HG02623 (cell line): ENCODE data around the gene PEAK1.

Source experiments
- ATAC-seq: cut with Tn5 transposase; IDR thresholded peaks from one replicate; pipeline ENCODE4 v1.9.1; 2021; ENCODE audit warnings: moderate library complexity; ENCODE audit not compliant: unreplicated experiment

Gene PEAK1

GRCh38 chr15:77143616-77144015 lies 276.3 kb downstream of the PEAK1 start:
- ATAC-seq, result no peak

- no peak for ATAC-seq
Measured at GRCh38 chr15:77143191-77143590, 276.7 kb downstream of the PEAK1 start.

- ATAC-seq, result no peak
Measured at GRCh38 chr15:77140220-77140619, 279.7 kb downstream of the PEAK1 start.

- no peak for ATAC-seq
Measured at GRCh38 chr15:77139312-77139711, 280.6 kb downstream of the PEAK1 start.

GRCh38 chr15:77138167-77138522 lies 281.8 kb downstream of the PEAK1 start:
- no peak for ATAC-seq

- ATAC-seq, result no peak
Measured at GRCh38 chr15:77135181-77135580, 284.7 kb downstream of the PEAK1 start.

GRCh38 chr15:77130315-77130930 lies 289.5 kb downstream of the PEAK1 start:
- no peak for ATAC-seq

GRCh38 chr15:77127626-77128025 lies 292.3 kb downstream of the PEAK1 start:
- no peak for ATAC-seq

GRCh38 chr15:77126529-77127326 lies 293.2 kb downstream of the PEAK1 start:
- ATAC-seq, result no peak

- ATAC-seq, result no peak
Measured at GRCh38 chr15:77123854-77124253, 296.1 kb downstream of the PEAK1 start.

GRCh38 chr15:77122576-77122975 lies 297.3 kb downstream of the PEAK1 start:
- no peak for ATAC-seq

GRCh38 chr15:77121599-77121998 lies 298.3 kb downstream of the PEAK1 start:
- ATAC-seq, result no peak

- ATAC-seq, result no peak
Measured at GRCh38 chr15:77120576-77120975, 299.3 kb downstream of the PEAK1 start.

GRCh38 chr15:77119446-77119845 lies 300.5 kb downstream of the PEAK1 start:
- ATAC-seq, result no peak

- ATAC-seq, result no peak
Measured at GRCh38 chr15:77118882-77119321, 301.0 kb downstream of the PEAK1 start.

- ATAC-seq, result no peak
Measured at GRCh38 chr15:77115179-77115578, 304.7 kb downstream of the PEAK1 start.

- ATAC-seq, result no peak
Measured at GRCh38 chr15:77112838-77113504, 306.9 kb downstream of the PEAK1 start.

- ATAC-seq, result no peak
Measured at GRCh38 chr15:77111789-77112188, 308.1 kb downstream of the PEAK1 start.

GRCh38 chr15:77107531-77108355 lies 312.2 kb downstream of the PEAK1 start:
- no peak for ATAC-seq

- no peak for ATAC-seq
Measured at GRCh38 chr15:77107068-77107467, 312.8 kb downstream of the PEAK1 start.

- no peak for ATAC-seq
Measured at GRCh38 chr15:77104155-77104554, 315.7 kb downstream of the PEAK1 start.
